Tibial nerve (tissue), 4 donors: Measurements from ENCODE around the gene GLYAT. TPM values are rescaled to one million over a fixed set of nuclear protein-coding genes. Genes with fewer than 3 reads are reported as not detected.

Experiments
- DNase-seq, 2 donors: peaks; one replicate each; pipeline ENCODE4 v3.0.0-alpha.2; 2019; ENCODE audit warnings: low spot score in 2 of 2
- H3K27ac ChIP-seq, 4 donors: fragments of 200-600 bp; sonication (generic) in 3 of 4; one replicate each; pipeline ENCODE4 v1.5.1; 2017 to 2019; ENCODE audit warnings: mild to moderate bottlenecking in 1 of 4
- H3K27me3 ChIP-seq, 2 donors: fragments of 200-600 bp; sonication (generic) in 1 of 2; one replicate each; pipeline versions ENCODE4 v1.5.1 to v1.6.0; 2017 to 2019
- H3K36me3 ChIP-seq, 3 donors: fragments of 200-600 bp; sonication (generic); one replicate each; pipeline ENCODE4 v1.5.1; 2018 to 2019
- H3K4me1 ChIP-seq, 4 donors: fragments of 200-600 bp; sonication (generic) in 3 of 4; one replicate each; pipeline ENCODE4 v1.5.1; 2017 to 2019
- H3K4me3 ChIP-seq, 4 donors: fragments of 200-600 bp; sonication (generic) in 3 of 4; one replicate each; pipeline ENCODE4 v1.5.1; 2017 to 2019; ENCODE audit warnings: mild to moderate bottlenecking in 1 of 4, moderate library complexity in 1 of 4
- H3K9me3 ChIP-seq, 4 donors: fragments of 200-600 bp; sonication (generic) in 3 of 4; one replicate each; pipeline ENCODE4 v1.5.1; 2017 to 2019
- EP300 ChIP-seq, 2 donors: sonication (generic); formaldehyde crosslinking; IDR thresholded peaks; one replicate each; pipeline ENCODE4 v1.6.1; 2017; ENCODE audit warnings: antibody characterized with exemption in 2 of 2, mild to moderate bottlenecking in 1 of 2
- POLR2A ChIP-seq, 2 donors: fragments of 450-650 bp; IDR thresholded peaks; one replicate each; pipeline ENCODE4 v1.6.1; 2017; ENCODE audit warnings: antibody characterized with exemption in 2 of 2, mild to moderate bottlenecking in 2 of 2, moderate library complexity in 2 of 2
- WGBS, 2 donors: methylation state at CpG; one replicate each; pipeline ENCODE4 v1.1.5; 2018; 5-methylcytosine and 5-hydroxymethylcytosine counted together
- total RNA-seq, 4 donors: library from RNA; depleted of rRNA; stranded (reverse); fragments of >200 nt; gene quantifications; one replicate each; pipeline ENCODE4 v1.1.0, GENCODE V29; 2016
- TF ChIP-seq, protein P1 (sequence below), 5 experiments: fragments of 200-600 bp in 3 of 5; fragments of 450-650 bp in 2 of 5; sonication (generic) in 3 of 5; IDR thresholded peaks; one replicate each; pipeline ENCODE4 v1.5.1; 2016 to 2019; ENCODE audit warnings: antibody characterized with exemption in 5 of 5, mild to moderate bottlenecking in 3 of 5, moderate library complexity in 2 of 5

Gene GLYAT
- total RNA-seq, 4 donors from 2014 or later: 0.66 to 1.7 TPM; not detected in 2

DNA sequence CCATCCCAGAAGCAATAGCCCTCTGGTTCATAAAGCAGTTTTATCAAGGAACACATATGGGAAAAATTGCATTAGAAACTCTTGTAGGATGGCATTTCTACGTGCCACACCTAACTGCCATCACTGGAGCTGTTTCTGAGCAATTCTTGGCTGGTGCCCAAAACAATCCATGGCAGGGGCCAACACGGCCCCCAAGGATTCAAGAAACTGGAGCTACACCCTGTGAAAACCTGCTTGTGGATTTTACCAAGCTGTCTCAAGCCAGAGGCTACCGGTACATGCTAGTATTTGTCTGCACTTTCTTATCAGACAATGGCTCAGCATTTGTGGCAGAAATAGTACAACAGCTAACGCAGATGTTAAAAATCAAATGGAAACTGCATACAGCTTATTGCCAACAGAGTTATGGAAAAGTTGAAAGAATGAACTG is 42.4 kb upstream of the GLYAT start:
- DNase-seq: no peak
- Histone ChIP-seq H3K4me3 (no peak overlapping the region), H3K36me3 (no peaks in the 10 kb centered on the region), H3K9me3 (no peaks in the 10 kb centered on the region), H3K27ac (no peak overlapping the region), H3K4me1 (no peaks in the 10 kb centered on the region), H3K27me3 (no peaks in the 10 kb centered on the region)
- TF ChIP-seq, protein P1, sequence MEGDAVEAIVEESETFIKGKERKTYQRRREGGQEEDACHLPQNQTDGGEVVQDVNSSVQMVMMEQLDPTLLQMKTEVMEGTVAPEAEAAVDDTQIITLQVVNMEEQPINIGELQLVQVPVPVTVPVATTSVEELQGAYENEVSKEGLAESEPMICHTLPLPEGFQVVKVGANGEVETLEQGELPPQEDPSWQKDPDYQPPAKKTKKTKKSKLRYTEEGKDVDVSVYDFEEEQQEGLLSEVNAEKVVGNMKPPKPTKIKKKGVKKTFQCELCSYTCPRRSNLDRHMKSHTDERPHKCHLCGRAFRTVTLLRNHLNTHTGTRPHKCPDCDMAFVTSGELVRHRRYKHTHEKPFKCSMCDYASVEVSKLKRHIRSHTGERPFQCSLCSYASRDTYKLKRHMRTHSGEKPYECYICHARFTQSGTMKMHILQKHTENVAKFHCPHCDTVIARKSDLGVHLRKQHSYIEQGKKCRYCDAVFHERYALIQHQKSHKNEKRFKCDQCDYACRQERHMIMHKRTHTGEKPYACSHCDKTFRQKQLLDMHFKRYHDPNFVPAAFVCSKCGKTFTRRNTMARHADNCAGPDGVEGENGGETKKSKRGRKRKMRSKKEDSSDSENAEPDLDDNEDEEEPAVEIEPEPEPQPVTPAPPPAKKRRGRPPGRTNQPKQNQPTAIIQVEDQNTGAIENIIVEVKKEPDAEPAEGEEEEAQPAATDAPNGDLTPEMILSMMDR (IDR thresholded peaks at IDR 0.05): no peak
- TF ChIP-seq EP300 (IDR thresholded peaks at IDR 0.05) (no peak), POLR2A (IDR thresholded peaks at IDR 0.05) (no peak)
- WGBS, 2 donors: 56 to 79% methylated on average over 3 to 4 of the region's 4 CpGs

- TF ChIP-seq, protein P1 (IDR thresholded peaks at IDR 0.05): no peak
- TF ChIP-seq POLR2A (IDR thresholded peaks at IDR 0.05): no peak
- no peak for TF ChIP-seq EP300 (IDR thresholded peaks at IDR 0.05)
These were observed 41.6 kb upstream of the GLYAT start for GRCh38 chr11:58773337-58773736.

DNA sequence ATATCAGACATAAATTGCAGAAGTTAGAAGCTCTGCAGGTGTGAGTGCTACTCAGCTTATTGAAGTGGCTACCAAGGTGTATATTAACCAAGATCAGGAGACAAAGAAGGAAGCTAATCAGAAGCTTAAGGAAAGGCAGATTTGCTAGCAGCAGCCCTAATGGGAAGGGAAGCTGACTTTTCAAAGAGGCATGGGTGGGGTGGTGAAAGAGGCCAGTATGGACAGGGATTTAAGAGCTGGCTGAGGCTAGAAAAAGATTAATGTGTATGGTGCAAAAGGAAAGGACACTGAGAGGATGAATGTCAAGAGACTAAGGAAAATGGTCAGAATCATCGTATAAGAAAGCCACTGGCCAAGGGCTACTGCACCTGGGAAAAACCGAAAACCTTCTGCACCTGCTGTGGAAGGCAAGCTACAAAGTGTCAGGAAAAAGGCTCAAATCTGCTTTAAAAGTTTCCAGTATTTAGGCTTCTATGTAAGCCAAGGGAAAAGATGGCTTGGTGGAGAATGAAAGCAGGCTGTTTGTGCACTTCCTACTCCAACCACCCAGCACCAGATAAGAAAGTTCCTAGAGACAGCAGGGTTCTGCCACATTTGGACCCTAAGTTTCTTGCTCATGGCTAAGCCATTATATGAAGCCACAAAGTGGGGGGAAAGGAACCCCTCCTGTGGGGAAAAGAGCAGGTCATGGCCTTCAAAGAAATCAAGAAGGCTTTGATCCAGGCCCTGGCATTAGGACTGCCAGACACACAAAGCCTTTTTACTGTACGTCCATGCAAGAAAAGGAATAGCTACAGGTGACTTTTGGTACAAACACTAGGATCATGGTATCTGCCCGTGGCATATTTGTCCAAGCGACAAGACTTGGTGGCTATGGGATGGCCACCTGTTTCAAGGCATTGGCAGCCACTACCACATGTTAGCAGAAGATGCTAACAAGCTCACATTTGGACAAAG is 40.9 kb upstream of the GLYAT start:
- H3K4me1 ChIP-seq: no peaks in the 10 kb centered on the region
- no peaks in the 10 kb centered on the region for H3K9me3 ChIP-seq
- H3K27me3 ChIP-seq: no peaks in the 10 kb centered on the region
- DNase-seq: no peak
- 83 to 96% methylated on average over 5 of the region's 5 CpGs for WGBS, 2 donors
- H3K36me3 ChIP-seq: no peaks in the 10 kb centered on the region
- no peak overlapping the region for H3K27ac ChIP-seq
- TF ChIP-seq, protein P1 (IDR thresholded peaks at IDR 0.05): no peak
- no peak for TF ChIP-seq EP300 (IDR thresholded peaks at IDR 0.05)
- no peak for TF ChIP-seq POLR2A (IDR thresholded peaks at IDR 0.05)
- H3K4me3 ChIP-seq: no peak overlapping the region

More at GRCh38 chr11:58773337-58773736, 41.6 kb upstream of the GLYAT start:
- no peaks in the 10 kb centered on the region for H3K9me3 ChIP-seq
- H3K36me3 ChIP-seq: no peaks in the 10 kb centered on the region
- H3K4me3 ChIP-seq: no peak overlapping the region
- DNase-seq: no peak
- WGBS, 2 donors: 86 to 88% methylated on average over 3 of the region's 3 CpGs
- no peaks in the 10 kb centered on the region for H3K27me3 ChIP-seq
- H3K4me1 ChIP-seq: no peaks in the 10 kb centered on the region
- H3K27ac ChIP-seq: no peak overlapping the region

GRCh38 chr11:58771458-58771855 is 39.7 kb upstream of the GLYAT start:
- H3K4me3 ChIP-seq: no peak overlapping the region
- H3K9me3 ChIP-seq: no peaks in the 10 kb centered on the region
- TF ChIP-seq POLR2A (IDR thresholded peaks at IDR 0.05) (no peak), EP300 (IDR thresholded peaks at IDR 0.05) (no peak)
- TF ChIP-seq, protein P1 (IDR thresholded peaks at IDR 0.05): no peak
- 71 to 82% methylated on average over 3 of the region's 3 CpGs for WGBS, 2 donors
- H3K4me1 ChIP-seq: no peaks in the 10 kb centered on the region
- no peak for DNase-seq
- H3K27me3 ChIP-seq: no peaks in the 10 kb centered on the region
- no peaks in the 10 kb centered on the region for H3K36me3 ChIP-seq
- no peak overlapping the region for H3K27ac ChIP-seq
